ENCODE results near the gene R3HCC1L. TPM values are rescaled to one million over a fixed set of nuclear protein-coding genes. Genes with fewer than 3 reads are reported as not detected.
A peak's percentile ranks its signal among the peaks of the same experiment; 100 is the strongest.

Gene R3HCC1L
- total RNA-seq, 3 donors from 2014 or later: 12.2 to 28.5 (median 20.6) TPM

DNA sequence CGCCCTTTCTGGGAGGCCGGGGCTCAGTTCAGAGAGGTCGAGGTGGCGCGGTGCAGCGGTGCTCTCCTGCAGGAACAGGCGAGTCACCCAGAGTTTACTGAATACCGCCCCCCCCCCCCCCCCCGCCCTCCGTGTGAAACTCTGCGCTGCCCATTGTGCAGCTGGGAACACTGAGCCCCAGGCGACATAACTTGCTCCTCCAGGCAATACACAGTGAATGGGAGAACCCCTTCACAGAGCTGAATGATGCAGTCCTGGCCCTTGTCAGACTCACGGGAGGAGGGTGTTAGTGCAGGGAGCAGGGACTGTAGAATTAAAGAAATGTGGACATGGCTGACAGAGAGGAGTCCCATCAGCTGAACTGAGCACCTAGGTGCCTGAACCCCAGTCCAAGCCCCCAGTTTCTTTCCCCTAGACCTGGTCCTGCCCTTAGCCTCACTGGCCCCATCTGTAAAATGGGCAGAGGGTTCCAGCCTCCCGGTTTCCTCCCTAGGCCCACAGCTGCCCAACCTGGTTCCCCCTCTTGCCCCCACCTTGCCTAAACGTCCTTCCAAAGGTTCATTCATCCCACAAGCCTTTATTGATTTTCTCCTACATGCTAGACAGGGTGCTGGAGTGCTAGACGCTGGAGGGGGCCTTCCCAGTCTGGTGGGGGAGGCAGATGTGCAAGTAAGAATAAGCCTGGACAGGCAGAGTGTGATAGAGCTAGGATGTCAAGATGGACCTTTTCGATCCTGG, 134.4 kb downstream of the R3HCC1L start:
- no peak for DNase-seq (ENCODE audit: low spot score in 2 of 2)
- Histone ChIP-seq H3K4me3 (peak overlapping the region; percentile 52 to 75 (median 53)), H3K27me3 (no peaks in the 10 kb centered on the region), H3K36me3 (no peaks in the 10 kb centered on the region), H3K27ac (peak overlapping the region; percentile 90 to 93), H3K4me1 (peaks cover 11 to 27% of the 10 kb centered on the region in 2 donors), H3K9me3 (no peaks in the 10 kb centered on the region)
- TF ChIP-seq POLR2A (IDR thresholded peaks at IDR 0.05) (no peak), POLR2AphosphoS5 (IDR thresholded peaks at IDR 0.05) (peak in 1 of 3 donors; percentile 0)
- intact Hi-C loops (cut with DNase I; ENCODE audit: low total_unique reads): no loop called here

DNA sequence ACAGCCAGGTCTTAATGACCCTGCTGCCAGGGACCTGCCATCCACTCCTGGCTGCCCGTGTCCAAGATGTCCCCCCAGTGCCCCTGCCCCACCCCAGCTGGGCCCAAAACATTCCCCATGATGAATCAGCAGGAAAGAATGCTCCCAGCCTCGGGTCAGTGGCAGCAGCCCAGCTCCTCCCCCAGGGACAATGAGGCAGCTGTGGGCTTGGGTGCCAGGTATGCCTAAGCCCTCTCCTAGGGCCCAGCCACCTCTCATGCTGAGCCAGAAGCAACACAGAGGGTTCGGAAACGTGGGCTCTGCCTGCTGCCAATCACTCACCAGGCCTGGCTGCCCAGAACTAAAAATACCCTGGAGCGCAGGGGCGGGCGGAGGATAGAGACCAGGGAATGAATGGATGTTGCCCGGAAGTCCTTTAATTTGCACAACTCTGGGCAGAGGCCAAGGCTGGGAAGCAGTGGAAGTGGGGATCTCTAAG, 135.0 kb downstream of the R3HCC1L start:
- H3K27ac ChIP-seq: peak overlapping the region; percentile 90 to 93
- no peaks in the 10 kb centered on the region for H3K27me3 ChIP-seq
- H3K9me3 ChIP-seq: no peaks in the 10 kb centered on the region
- H3K4me3 ChIP-seq: peak overlapping the region in 1 of 3 donors; percentile 75
- TF ChIP-seq POLR2AphosphoS5 (IDR thresholded peaks at IDR 0.05): peak; percentile 39 to 82 (median 69)
- TF ChIP-seq, protein P1, sequence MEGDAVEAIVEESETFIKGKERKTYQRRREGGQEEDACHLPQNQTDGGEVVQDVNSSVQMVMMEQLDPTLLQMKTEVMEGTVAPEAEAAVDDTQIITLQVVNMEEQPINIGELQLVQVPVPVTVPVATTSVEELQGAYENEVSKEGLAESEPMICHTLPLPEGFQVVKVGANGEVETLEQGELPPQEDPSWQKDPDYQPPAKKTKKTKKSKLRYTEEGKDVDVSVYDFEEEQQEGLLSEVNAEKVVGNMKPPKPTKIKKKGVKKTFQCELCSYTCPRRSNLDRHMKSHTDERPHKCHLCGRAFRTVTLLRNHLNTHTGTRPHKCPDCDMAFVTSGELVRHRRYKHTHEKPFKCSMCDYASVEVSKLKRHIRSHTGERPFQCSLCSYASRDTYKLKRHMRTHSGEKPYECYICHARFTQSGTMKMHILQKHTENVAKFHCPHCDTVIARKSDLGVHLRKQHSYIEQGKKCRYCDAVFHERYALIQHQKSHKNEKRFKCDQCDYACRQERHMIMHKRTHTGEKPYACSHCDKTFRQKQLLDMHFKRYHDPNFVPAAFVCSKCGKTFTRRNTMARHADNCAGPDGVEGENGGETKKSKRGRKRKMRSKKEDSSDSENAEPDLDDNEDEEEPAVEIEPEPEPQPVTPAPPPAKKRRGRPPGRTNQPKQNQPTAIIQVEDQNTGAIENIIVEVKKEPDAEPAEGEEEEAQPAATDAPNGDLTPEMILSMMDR (IDR thresholded peaks at IDR 0.05): no peak
- no peaks in the 10 kb centered on the region for H3K36me3 ChIP-seq
- peaks cover 11 to 27% of the 10 kb centered on the region in 2 donors for H3K4me1 ChIP-seq
- DNase-seq (ENCODE audit: low spot score in 2 of 2): peak; percentile 72 to 88
- intact Hi-C loops (cut with DNase I; ENCODE audit: low total_unique reads): no loop called here

DNA sequence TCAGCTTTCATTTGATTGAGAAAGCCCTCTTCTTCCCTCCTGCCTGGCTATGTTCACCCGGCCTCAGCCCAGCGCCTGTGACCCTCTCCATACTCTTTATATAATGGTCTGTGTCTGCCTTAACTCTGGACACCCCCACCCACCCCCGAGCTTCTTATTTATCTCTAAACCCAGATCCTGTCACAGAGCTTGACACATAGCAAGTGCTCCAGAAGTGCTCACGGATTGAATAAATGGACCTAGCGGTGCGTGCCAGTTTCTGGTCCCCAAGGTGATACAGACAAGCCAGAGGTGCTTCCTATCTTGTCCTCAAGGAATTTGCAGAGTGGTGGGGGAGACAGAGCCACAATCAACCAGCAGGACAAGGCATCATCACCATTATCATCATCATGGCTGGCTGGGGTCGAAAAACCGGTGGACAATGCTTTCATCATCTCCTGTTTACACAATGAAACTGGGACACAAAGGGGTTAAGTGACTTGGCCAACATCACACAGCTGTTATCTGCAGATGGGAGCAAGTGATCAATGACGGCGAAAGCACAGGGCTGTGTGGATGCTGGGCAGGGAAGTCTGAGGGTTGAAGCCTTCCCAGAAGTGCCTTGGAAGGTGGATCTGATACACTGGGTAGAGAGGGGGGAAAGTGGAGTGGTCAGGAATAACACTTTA, 135.8 kb downstream of the R3HCC1L start:
- no peak for TF ChIP-seq POLR2AphosphoS5 (IDR thresholded peaks at IDR 0.05)
- no peak for TF ChIP-seq POLR2A (IDR thresholded peaks at IDR 0.05)
- TF ChIP-seq, protein P1 (IDR thresholded peaks at IDR 0.05): no peak
- no peak overlapping the region for H3K4me3 ChIP-seq
- no peaks in the 10 kb centered on the region for H3K27me3 ChIP-seq
- no peaks in the 10 kb centered on the region for H3K36me3 ChIP-seq
- no peak for DNase-seq (ENCODE audit: low spot score in 2 of 2)
- peaks cover 11 to 27% of the 10 kb centered on the region in 2 donors for H3K4me1 ChIP-seq
- peak overlapping the region; percentile 90 to 93 for H3K27ac ChIP-seq
- intact Hi-C loops (cut with DNase I; ENCODE audit: low total_unique reads): no loop called here
- H3K9me3 ChIP-seq: no peaks in the 10 kb centered on the region

DNA sequence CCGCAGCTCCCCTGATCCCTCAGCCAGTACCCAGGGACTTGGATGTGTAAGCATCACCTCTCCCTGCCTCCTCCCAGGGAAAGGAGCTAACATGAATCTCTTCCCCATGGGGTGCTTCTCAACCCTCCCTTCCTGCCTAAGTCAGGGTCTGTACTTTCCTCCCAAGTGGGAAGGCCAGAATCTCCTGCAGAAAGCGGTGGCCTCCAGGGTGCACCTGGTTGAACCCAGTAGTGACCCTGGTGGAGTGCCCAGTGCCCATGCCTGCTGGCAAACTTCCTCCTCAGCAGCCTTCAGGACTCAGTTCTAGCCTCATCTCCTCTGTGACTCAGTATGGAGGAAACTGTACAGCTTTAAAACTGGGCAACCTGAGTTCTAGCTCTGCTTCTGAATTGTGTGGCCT, 136.3 kb downstream of the R3HCC1L start:
- H3K4me3 ChIP-seq: no peak overlapping the region
- H3K4me1 ChIP-seq: peaks cover 11 to 27% of the 10 kb centered on the region in 2 donors
- TF ChIP-seq POLR2AphosphoS5 (IDR thresholded peaks at IDR 0.05) (no peak), POLR2A (IDR thresholded peaks at IDR 0.05) (no peak)
- TF ChIP-seq, protein P1 (IDR thresholded peaks at IDR 0.05): no peak
- intact Hi-C loops (cut with DNase I; ENCODE audit: low total_unique reads): no loop called here
- H3K9me3 ChIP-seq: no peaks in the 10 kb centered on the region
- H3K36me3 ChIP-seq: no peaks in the 10 kb centered on the region
- H3K27me3 ChIP-seq: no peaks in the 10 kb centered on the region
- H3K27ac ChIP-seq: peak overlapping the region; percentile 59 to 90
- DNase-seq (ENCODE audit: low spot score in 2 of 2): no peak

DNA sequence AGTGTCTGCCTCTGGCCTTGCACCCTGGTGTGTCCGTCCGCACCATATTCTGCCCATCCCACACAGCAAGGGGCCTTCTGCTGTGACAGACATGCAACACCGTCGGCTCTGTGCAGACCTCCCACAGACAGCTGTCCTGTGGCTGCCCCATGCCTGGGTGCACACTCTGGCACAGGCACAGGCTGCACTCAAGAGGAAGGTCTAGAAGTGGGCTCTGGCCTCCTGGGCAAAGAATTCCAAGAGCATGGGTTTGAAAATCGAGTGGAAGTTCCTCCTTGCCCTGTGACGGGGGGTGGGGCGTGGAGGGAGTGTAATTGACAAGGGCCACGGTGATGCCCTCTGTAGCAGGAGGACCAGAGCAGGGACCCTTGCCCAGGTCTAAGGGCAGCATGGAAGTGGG, 137.8 kb downstream of the R3HCC1L start:
- Histone ChIP-seq H3K27ac (no peak overlapping the region), H3K4me1 (peaks cover 11 to 19% of the 10 kb centered on the region in 2 donors), H3K9me3 (no peaks in the 10 kb centered on the region), H3K4me3 (no peak overlapping the region), H3K36me3 (no peaks in the 10 kb centered on the region), H3K27me3 (no peaks in the 10 kb centered on the region)
- intact Hi-C loops (cut with DNase I; ENCODE audit: low total_unique reads): no loop called here
- TF ChIP-seq POLR2AphosphoS5 (IDR thresholded peaks at IDR 0.05): no peak
- DNase-seq (ENCODE audit: low spot score in 2 of 2): no peak

DNA sequence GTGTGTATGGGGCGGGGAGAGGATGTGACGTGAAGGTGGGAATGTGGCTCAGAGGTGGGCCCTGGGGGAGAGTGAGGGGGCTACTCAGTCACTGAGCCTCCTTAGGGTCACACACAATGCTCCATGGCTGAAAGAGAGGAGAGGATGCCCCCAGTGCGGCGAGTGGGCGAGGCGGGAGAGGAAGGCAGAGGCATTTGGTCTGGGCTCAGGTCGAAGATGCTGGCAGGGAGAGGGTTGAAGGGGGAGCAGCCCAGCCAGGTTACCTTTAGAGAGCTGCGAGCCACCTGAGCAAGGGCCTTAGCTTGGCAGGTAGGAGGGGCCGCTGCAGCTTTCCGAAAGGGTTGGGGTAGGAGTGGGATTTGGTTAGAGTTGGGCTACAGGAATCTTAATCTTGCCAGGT, 138.2 kb downstream of the R3HCC1L start:
- Histone ChIP-seq H3K4me1 (peaks cover 11 to 15% of the 10 kb centered on the region in 2 donors), H3K27ac (peak overlapping the region in 1 of 2 donors; percentile 22), H3K4me3 (no peak overlapping the region), H3K27me3 (no peaks in the 10 kb centered on the region), H3K9me3 (no peaks in the 10 kb centered on the region), H3K36me3 (no peaks in the 10 kb centered on the region)
- intact Hi-C loops (cut with DNase I; ENCODE audit: low total_unique reads): no loop called here
- TF ChIP-seq POLR2AphosphoS5 (IDR thresholded peaks at IDR 0.05) (no peak), POLR2A (IDR thresholded peaks at IDR 0.05) (no peak)
- TF ChIP-seq, protein P1 (IDR thresholded peaks at IDR 0.05): no peak
- DNase-seq (ENCODE audit: low spot score in 2 of 2): no peak

All from breast epithelium (tissue), 4 donors.